Aorta (tissue), 5 donors: Measurements from ENCODE around the gene SLC37A4. TPM values are rescaled to one million over a fixed set of nuclear protein-coding genes. Genes with fewer than 3 reads are reported as not detected.
"Not testable (repeated sequence)": the region's sequence is repeated elsewhere in the genome, so short reads cannot be mapped to it uniquely, and the experiment has no call there.

Source experiments
- ATAC-seq: fragments of 200-7000 bp; cut with Tn5 transposase; one replicate; pipeline ENCODE4 v1.9.1; 2022; ENCODE audit warnings: moderate library complexity; ENCODE audit not compliant: low FRiP score
- DNase-seq, 2 donors: peaks; one replicate each; pipeline ENCODE4 v3.0.0-alpha.2; 2020
- H3K27ac ChIP-seq, 2 donors: one replicate each; pipeline ENCODE4 v1.5.1; 2013; ENCODE audit warnings: low read length in 2 of 2, mild to moderate bottlenecking in 2 of 2, moderate library complexity in 2 of 2, control low read depth in 1 of 2, inconsistent platforms in 1 of 2, low read depth in 1 of 2
- H3K27me3 ChIP-seq, 2 donors: one replicate each; pipeline ENCODE4 v1.6.1; 2013; ENCODE audit warnings: control low read depth in 1 of 2, low read length in 1 of 2, mild to moderate bottlenecking in 1 of 2, moderate library complexity in 1 of 2; ENCODE audit not compliant: insufficient read depth in 2 of 2, control insufficient read depth in 1 of 2
- H3K36me3 ChIP-seq, 2 donors: one replicate each; pipeline ENCODE4 v1.6.1; 2013; ENCODE audit warnings: control low read depth in 1 of 2, low read length in 1 of 2, mild to moderate bottlenecking in 1 of 2; ENCODE audit not compliant: insufficient read depth in 2 of 2, control insufficient read depth in 1 of 2
- H3K4me1 ChIP-seq, 2 donors: one replicate each; pipeline ENCODE4 v1.6.1; 2013; ENCODE audit warnings: low read length in 2 of 2, control low read depth in 1 of 2, mild to moderate bottlenecking in 1 of 2, moderate library complexity in 1 of 2; ENCODE audit not compliant: insufficient read depth in 2 of 2, control insufficient read depth in 1 of 2
- H3K4me3 ChIP-seq, 2 donors: one replicate each; pipeline ENCODE4 v1.5.1; 2013; ENCODE audit warnings: low read length in 2 of 2, control low read depth in 1 of 2, mild to moderate bottlenecking in 1 of 2
- H3K9me3 ChIP-seq: one replicate; pipeline ENCODE4 v1.6.1; 2013; ENCODE audit warnings: mild to moderate bottlenecking, low read length; ENCODE audit not compliant: control insufficient read depth
- WGBS, 2 donors: extraction: QIAGEN DNeasy Blood & Tissue Kit; methylation state at CpG; one replicate each; pipeline ENCODE4 v1.1.7; 2013; 5-methylcytosine and 5-hydroxymethylcytosine counted together
- intact Hi-C, 2 donors: fragments of 100-400 bp; cut with DNase I; formaldehyde crosslinking; loops; one replicate each; pipeline versions ENCODE4 v1.14.2 to v1.15.0; 2022
- polyA plus RNA-seq, 2 donors: library from polyadenylated mRNA; stranded (reverse); fragments of 200-250 nt; gene quantifications; one replicate each; pipeline ENCODE4 v1.2.3, GENCODE V29; 2013
- total RNA-seq, 2 donors: library from RNA; stranded (reverse); fragmentation: NEBNext Ultra II Directional; extraction: Animal tissue kit (Norgen Biotek cat#: 25700); gene quantifications; one replicate each; pipeline ENCODE4 v1.2.1, GENCODE V29; 2021
- donor health status: healthy with polysubstance abuse.
- donor health status: Bipolar disorder and iron deficiency.
- donor health status: DM: no; HTN: no; CAD: no.
- donor health status: DM: no; HTN: no; CAD: no.
- donor health status: DM: yes; HTN: yes; CAD: no.

The SLC37A4 gene
- total and polyA plus RNA-seq, 4 donors: 7.8 to 12.9 (median 8.7) TPM

DNA sequence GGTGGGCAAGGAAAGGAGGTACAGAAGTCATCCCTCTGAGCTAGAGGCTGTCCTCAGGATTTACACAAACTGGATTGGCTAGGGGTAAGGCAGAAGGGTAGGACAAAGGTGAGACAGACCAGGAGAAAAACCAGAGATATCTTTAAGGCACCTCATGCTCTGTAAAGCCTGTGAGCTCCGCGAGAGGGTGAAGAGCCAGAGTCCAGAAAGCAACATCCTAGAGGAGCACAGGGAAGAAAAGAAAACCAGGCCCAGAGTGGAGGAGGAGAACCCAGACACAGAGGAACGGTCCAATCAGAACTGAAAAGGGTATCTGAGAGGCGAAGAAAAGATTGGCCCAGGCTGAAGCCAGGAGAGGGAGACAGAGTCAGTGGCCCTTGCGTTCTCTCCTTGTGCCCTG, 5.1 kb downstream of the SLC37A4 start:
- Histone ChIP-seq H3K27ac (no peak overlapping the region), H3K4me1 (no peaks in the 10 kb centered on the region), H3K36me3 (no peaks in the 10 kb centered on the region), H3K27me3 (no peaks in the 10 kb centered on the region), H3K9me3 (no peaks in the 10 kb centered on the region), H3K4me3 (no peak overlapping the region)
- 80 to 81% methylated on average over 5 of the region's 5 CpGs for WGBS, 2 donors
- ATAC-seq (no peak), DNase-seq (no peak)
- intact Hi-C loops: loop anchor here in 1 of 2 donors (5.0 kb wide), 1 partner anchor 42 kb away; the partner anchor contains the start of gene VPS11

GRCh38 chr11:119025099-119025473, 5.6 kb downstream of the SLC37A4 start:
- intact Hi-C loops: loop anchor here in 1 of 2 donors (5.0 kb wide), 1 partner anchor 42 kb away; the partner anchor contains the start of gene VPS11
- no peaks in the 10 kb centered on the region for H3K9me3 ChIP-seq
- 43 to 52% methylated on average over 5 of the region's 5 CpGs for WGBS, 2 donors
- H3K27ac ChIP-seq: no peak overlapping the region
- no peaks in the 10 kb centered on the region for H3K36me3 ChIP-seq
- H3K4me1 ChIP-seq: no peaks in the 10 kb centered on the region
- DNase-seq (no peak), ATAC-seq (no peak)
- no peaks in the 10 kb centered on the region for H3K27me3 ChIP-seq
- H3K4me3 ChIP-seq: no peak overlapping the region

- no peak overlapping the region for H3K27ac ChIP-seq
- no peak overlapping the region for H3K4me3 ChIP-seq
- WGBS, 2 donors: 57 to 58% methylated on average over 15 of the region's 15 CpGs
- no peaks in the 10 kb centered on the region for H3K36me3 ChIP-seq
- H3K4me1 ChIP-seq: no peaks in the 10 kb centered on the region
- ATAC-seq: peak; percentile 16
- intact Hi-C loops: loop anchor here in 1 of 2 donors (5.0 kb wide), 1 partner anchor 43 kb away; the partner anchor contains the start of gene VPS11
- H3K27me3 ChIP-seq: no peaks in the 10 kb centered on the region
- no peaks in the 10 kb centered on the region for H3K9me3 ChIP-seq
- no peak for DNase-seq
These were observed 6.1 kb downstream of the SLC37A4 start for GRCh38 chr11:119024430-119025098.

DNA sequence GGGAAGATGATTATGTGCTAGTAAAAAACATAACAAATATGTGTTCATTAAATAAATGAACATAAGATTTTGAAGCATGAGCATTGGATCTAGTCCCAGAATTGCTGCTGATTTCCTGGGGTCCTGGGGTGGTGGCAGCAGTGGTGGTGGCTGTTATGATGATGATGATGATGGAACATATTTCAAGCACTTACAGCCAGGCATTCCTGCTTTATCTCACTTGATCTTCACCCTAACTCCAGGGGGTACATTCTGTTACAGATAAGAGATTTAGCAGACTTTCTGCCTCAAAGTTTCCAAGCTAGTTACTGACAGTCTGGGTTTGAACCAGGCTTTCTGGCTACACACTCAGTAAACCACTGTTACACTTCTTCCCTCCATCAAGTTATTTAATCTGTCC, 6.9 kb downstream of the SLC37A4 start:
- DNase-seq: no peak
- Histone ChIP-seq H3K9me3 (no peaks in the 10 kb centered on the region), H3K4me1 (no peaks in the 10 kb centered on the region), H3K4me3 (no peak overlapping the region), H3K27me3 (no peaks in the 10 kb centered on the region), H3K27ac (no peak overlapping the region), H3K36me3 (no peaks in the 10 kb centered on the region)
- ATAC-seq: no peak
- intact Hi-C loops: no loop called here

GRCh38 chr11:119021631-119022030, 9.0 kb downstream of the SLC37A4 start:
- intact Hi-C loops: no loop called here
- WGBS, 2 donors: 79 to 82% methylated on average over 5 of the region's 5 CpGs

GRCh38 chr11:119019996-119020395, 10.7 kb downstream of the SLC37A4 start:
- intact Hi-C loops: loop anchor here in 1 of 2 donors (2.0 kb wide), 1 partner anchor 21 kb away; the partner anchor contains the start of gene CENATAC
- no peak overlapping the region for H3K27ac ChIP-seq
- H3K36me3 ChIP-seq: no peaks in the 10 kb centered on the region

More at GRCh38 chr11:119021631-119022030, 9.0 kb downstream of the SLC37A4 start:
- H3K27me3 ChIP-seq: no peaks in the 10 kb centered on the region
- H3K36me3 ChIP-seq: no peaks in the 10 kb centered on the region
- no peak for ATAC-seq
- DNase-seq: no peak
- no peaks in the 10 kb centered on the region for H3K4me1 ChIP-seq
- H3K27ac ChIP-seq: no peak overlapping the region
- no peaks in the 10 kb centered on the region for H3K9me3 ChIP-seq
- H3K4me3 ChIP-seq: no peak overlapping the region

GRCh38 chr11:119018074-119018938, 12.4 kb downstream of the SLC37A4 start, which contains the start of the genes RPS25 and TRAPPC4:
Gene RPS25 (minus strand): TSS chr11:119018343. CDS start chr11:119018284, 59 bp downstream.
Gene TRAPPC4 (plus strand): TSS chr11:119018766. CDS start chr11:119018796, 30 bp downstream.
- DNase-seq (peak; percentile 97 to 98), ATAC-seq (peak; percentile 97)
- Histone ChIP-seq H3K36me3 (no peaks in the 10 kb centered on the region), H3K27ac (peak within 1 kb of the TSS; percentile 8 to 87), H3K27me3 (no peaks in the 10 kb centered on the region), H3K4me1 (no peaks in the 10 kb centered on the region), H3K9me3 (no peaks in the 10 kb centered on the region), H3K4me3 (peak within 1 kb of the TSS; percentile 52 to 75)
- WGBS, 2 donors: 0% methylated on average over 61 to 63 of the region's 63 CpGs
- intact Hi-C loops: loop anchor here in 1 of 2 donors (2.0 kb wide), 1 partner anchor 20 kb away; the partner anchor contains the start of gene CENATAC

More at GRCh38 chr11:119019996-119020395, 10.7 kb downstream of the SLC37A4 start:
- ATAC-seq (no peak), DNase-seq (no peak)
- Histone ChIP-seq H3K4me3 (no peak overlapping the region), H3K27me3 (no peaks in the 10 kb centered on the region), H3K4me1 (no peaks in the 10 kb centered on the region), H3K9me3 (no peaks in the 10 kb centered on the region)
- 52 to 55% methylated on average over 2 of the region's 2 CpGs for WGBS, 2 donors

DNA sequence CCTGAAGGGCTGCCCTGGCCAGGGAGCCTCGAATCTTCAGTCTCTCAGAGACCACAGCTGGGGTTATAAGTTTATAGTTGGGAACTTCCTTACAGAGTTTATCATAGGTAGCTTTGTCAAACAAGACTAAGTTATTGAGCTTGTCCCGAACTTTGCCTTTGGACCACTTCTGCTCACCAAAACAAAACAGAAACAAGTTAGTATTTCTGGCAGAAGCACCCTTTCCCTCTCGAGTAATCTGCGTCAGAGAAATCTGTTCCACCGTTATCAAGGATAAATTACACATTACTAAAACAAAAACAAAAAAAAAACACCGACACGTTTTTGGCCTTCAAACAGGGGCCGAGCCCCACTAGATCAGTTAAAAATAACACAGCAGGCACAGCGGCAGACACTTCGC, 13.3 kb downstream of the SLC37A4 start:
- H3K36me3 ChIP-seq, H3K27me3 ChIP-seq, ATAC-seq, H3K4me1 ChIP-seq, intact Hi-C loops, DNase-seq, H3K9me3 ChIP-seq: not testable (repeated sequence)
- peak overlapping the region in 1 of 2 donors; percentile 3 for H3K27ac ChIP-seq
- peak overlapping the region; percentile 52 to 75 for H3K4me3 ChIP-seq
- 6 to 7% methylated on average over 10 of the region's 10 CpGs for WGBS, 2 donors
